ENCODE measurements around the gene TRIM7.
A peak's percentile ranks its signal among the peaks of the same experiment; 100 is the strongest.
"Not testable (repeated sequence)": the region's sequence is repeated elsewhere in the genome, so short reads cannot be mapped to it uniquely, and the experiment has no call there.

The TRIM7 gene

GRCh38 chr5:181232593-181232992, 27.6 kb upstream of the TRIM7 start:
- DNase-seq: no peak

GRCh38 chr5:181231432-181231831, 26.4 kb upstream of the TRIM7 start:
- DNase-seq: no peak

GRCh38 chr5:181230551-181230950, 25.6 kb upstream of the TRIM7 start:
- no peak for DNase-seq

- DNase-seq: no peak
Observed at GRCh38 chr5:181229996-181230395, 25.0 kb upstream of the TRIM7 start.

GRCh38 chr5:181224390-181225229, 19.6 kb upstream of the TRIM7 start:
- no peak for DNase-seq

GRCh38 chr5:181223729-181224389, 18.9 kb upstream of the TRIM7 start:
- DNase-seq: no peak

GRCh38 chr5:181223058-181223728, 18.2 kb upstream of the TRIM7 start, which contains the start of gene TRIM41:
Gene TRIM41 (plus strand): TSS chr5:181223281. CDS start chr5:181224000, 719 bp downstream.
- DNase-seq: peak; percentile 97

GRCh38 chr5:181222630-181223057, 17.6 kb upstream of the TRIM7 start:
- no peak for DNase-seq

- DNase-seq: peak; percentile 93
Observed at GRCh38 chr5:181221792-181222629, 17.0 kb upstream of the TRIM7 start.

GRCh38 chr5:181221105-181221791, 16.3 kb upstream of the TRIM7 start:
- peak; percentile 60 for DNase-seq

GRCh38 chr5:181220178-181220515, 15.2 kb upstream of the TRIM7 start:
- DNase-seq: no peak

- DNase-seq: no peak
Observed at GRCh38 chr5:181219262-181220177, 14.5 kb upstream of the TRIM7 start.

- DNase-seq: no peak
Observed at GRCh38 chr5:181218795-181219124, 13.8 kb upstream of the TRIM7 start.

GRCh38 chr5:181217803-181218062, 12.7 kb upstream of the TRIM7 start:
- peak; percentile 39 for DNase-seq

GRCh38 chr5:181217111-181217802, 12.3 kb upstream of the TRIM7 start:
- peak; percentile 60 for DNase-seq

GRCh38 chr5:181215997-181216989, 11.3 kb upstream of the TRIM7 start:
- no peak for DNase-seq

- DNase-seq: not testable (repeated sequence)
Observed at GRCh38 chr5:181214249-181214648, 9.3 kb upstream of the TRIM7 start.

GRCh38 chr5:181212934-181213333, 7.9 kb upstream of the TRIM7 start:
- no peak for DNase-seq

GRCh38 chr5:181212080-181212479, 7.1 kb upstream of the TRIM7 start:
- no peak for DNase-seq

GRCh38 chr5:181211208-181211607, 6.2 kb upstream of the TRIM7 start:
- no peak for DNase-seq

Measured in activated CD8-positive, alpha-beta memory T cell treated with anti-CD3 and anti-CD28 coated beads, Interleukin-2, amount 50 U/mL, for 4 hours (primary cell).